ENCODE results near the gene SUSD1. TPM values are rescaled to one million over a fixed set of nuclear protein-coding genes. Genes with fewer than 3 reads are reported as not detected.
"Not testable (repeated sequence)": the region's sequence is repeated elsewhere in the genome, so short reads cannot be mapped to it uniquely, and the experiment has no call there.

Gene SUSD1
- polyA plus RNA-seq (ENCODE audit: insufficient read length in 4 of 4) = 10 to 100 TPM; 31.2 to 35.8 (median 34.1) TPM

GRCh38 chr9:112174965-112175795 lies at the start of gene SUSD1:
TSS of gene SUSD1 (minus strand) at chr9:112175297. CDS start at chr9:112175235, 62 bp downstream.
- no peak for DNase-seq (ENCODE audit: low read depth in 4 of 4, low spot score in 2 of 4)

GRCh38 chr9:112224401-112225289 lies 49.5 kb upstream of the SUSD1 start:
- no peak for DNase-seq (ENCODE audit: low read depth in 4 of 4, low spot score in 2 of 4)

- DNase-seq (ENCODE audit: low read depth in 4 of 4, low spot score in 2 of 4) = no peak
Observed at GRCh38 chr9:112218908-112219307, 43.8 kb upstream of the SUSD1 start.

GRCh38 chr9:112212926-112213325 lies 37.8 kb upstream of the SUSD1 start:
- no peak for DNase-seq (ENCODE audit: low read depth in 4 of 4, low spot score in 2 of 4)

- DNase-seq (ENCODE audit: low read depth in 4 of 4, low spot score in 2 of 4) = no peak
Observed at GRCh38 chr9:112207451-112207850, 32.4 kb upstream of the SUSD1 start.

GRCh38 chr9:112203536-112203935 lies 28.4 kb upstream of the SUSD1 start:
- DNase-seq (ENCODE audit: low read depth in 4 of 4, low spot score in 2 of 4) = no peak

GRCh38 chr9:112200711-112201110 lies 25.6 kb upstream of the SUSD1 start:
- no peak for DNase-seq (ENCODE audit: low read depth in 4 of 4, low spot score in 2 of 4)

- no peak for DNase-seq (ENCODE audit: low read depth in 4 of 4, low spot score in 2 of 4)
Observed at GRCh38 chr9:112198646-112199045, 23.5 kb upstream of the SUSD1 start.

- DNase-seq (ENCODE audit: low read depth in 4 of 4, low spot score in 2 of 4) = no peak
Observed at GRCh38 chr9:112194969-112195431, 19.9 kb upstream of the SUSD1 start.

GRCh38 chr9:112193572-112194288 lies 18.6 kb upstream of the SUSD1 start:
- DNase-seq (ENCODE audit: low read depth in 4 of 4, low spot score in 2 of 4) = no peak

GRCh38 chr9:112190320-112190719 lies 15.2 kb upstream of the SUSD1 start:
- DNase-seq (ENCODE audit: low read depth in 4 of 4, low spot score in 2 of 4) = not testable (repeated sequence)

GRCh38 chr9:112188884-112189283 lies 13.8 kb upstream of the SUSD1 start:
- no peak for DNase-seq (ENCODE audit: low read depth in 4 of 4, low spot score in 2 of 4)

- DNase-seq (ENCODE audit: low read depth in 4 of 4, low spot score in 2 of 4) = no peak
Observed at GRCh38 chr9:112187404-112187803, 12.3 kb upstream of the SUSD1 start.

GRCh38 chr9:112186695-112187094 lies 11.6 kb upstream of the SUSD1 start:
- DNase-seq (ENCODE audit: low read depth in 4 of 4, low spot score in 2 of 4) = no peak

- no peak for DNase-seq (ENCODE audit: low read depth in 4 of 4, low spot score in 2 of 4)
Observed at GRCh38 chr9:112184946-112185345, 9.8 kb upstream of the SUSD1 start.

- no peak for DNase-seq (ENCODE audit: low read depth in 4 of 4, low spot score in 2 of 4)
Observed at GRCh38 chr9:112184221-112184620, 9.1 kb upstream of the SUSD1 start.

GRCh38 chr9:112180387-112180881 lies 5.3 kb upstream of the SUSD1 start:
- DNase-seq (ENCODE audit: low read depth in 4 of 4, low spot score in 2 of 4) = no peak

GRCh38 chr9:112179816-112180215 lies 4.7 kb upstream of the SUSD1 start:
- no peak for DNase-seq (ENCODE audit: low read depth in 4 of 4, low spot score in 2 of 4)

- DNase-seq (ENCODE audit: low read depth in 4 of 4, low spot score in 2 of 4) = no peak
Observed at GRCh38 chr9:112176524-112176923, 1.4 kb upstream of the SUSD1 start.

GRCh38 chr9:112175796-112176315 lies 759 bp upstream of the SUSD1 start:
- DNase-seq (ENCODE audit: low read depth in 4 of 4, low spot score in 2 of 4) = no peak

Data from left renal cortex interstitium (tissue), 4 donors.